Prostate gland (tissue), 2 donors: Measurements from ENCODE around the gene PRR23E.

ENCODE experiments used
- CTCF ChIP-seq, 4 experiments: fragments of 200-600 bp in 2 of 4; fragments of 450-650 bp in 2 of 4; sonication (generic) in 2 of 4; IDR thresholded peaks; 1 replicate in 3 of 4; 2 replicates in 1 of 4; pipeline ENCODE4 v1.5.1; 2016 to 2019; ENCODE audit warnings: antibody characterized with exemption in 4 of 4, mild to moderate bottlenecking in 2 of 4, moderate library complexity in 2 of 4
- POLR2A ChIP-seq: fragments of 450-650 bp; IDR thresholded peaks from one replicate; pipeline ENCODE4 v1.6.1; 2016; ENCODE audit warnings: antibody characterized with exemption, mild to moderate bottlenecking
- POLR2AphosphoS5 ChIP-seq: sonication (generic); formaldehyde crosslinking; IDR thresholded peaks from one replicate; pipeline ENCODE4 v1.6.1; 2017; ENCODE audit warnings: antibody characterized with exemption

- no peak for TF ChIP-seq POLR2A
- no peak for TF ChIP-seq CTCF (IDR thresholded peaks at IDR 0.05)
- no peak for TF ChIP-seq POLR2AphosphoS5
Measured at GRCh38 chr3:127206611-127207516, 13.9 kb downstream of the PRR23E start.
